HG03095 (cell line): ENCODE data around the gene RHEBL1.

Experiments
- ATAC-seq: cut with Tn5 transposase; IDR thresholded peaks from one replicate; pipeline ENCODE4 v1.9.1; 2021; ENCODE audit warnings: moderate library complexity; ENCODE audit not compliant: unreplicated experiment

The RHEBL1 gene

DNA sequence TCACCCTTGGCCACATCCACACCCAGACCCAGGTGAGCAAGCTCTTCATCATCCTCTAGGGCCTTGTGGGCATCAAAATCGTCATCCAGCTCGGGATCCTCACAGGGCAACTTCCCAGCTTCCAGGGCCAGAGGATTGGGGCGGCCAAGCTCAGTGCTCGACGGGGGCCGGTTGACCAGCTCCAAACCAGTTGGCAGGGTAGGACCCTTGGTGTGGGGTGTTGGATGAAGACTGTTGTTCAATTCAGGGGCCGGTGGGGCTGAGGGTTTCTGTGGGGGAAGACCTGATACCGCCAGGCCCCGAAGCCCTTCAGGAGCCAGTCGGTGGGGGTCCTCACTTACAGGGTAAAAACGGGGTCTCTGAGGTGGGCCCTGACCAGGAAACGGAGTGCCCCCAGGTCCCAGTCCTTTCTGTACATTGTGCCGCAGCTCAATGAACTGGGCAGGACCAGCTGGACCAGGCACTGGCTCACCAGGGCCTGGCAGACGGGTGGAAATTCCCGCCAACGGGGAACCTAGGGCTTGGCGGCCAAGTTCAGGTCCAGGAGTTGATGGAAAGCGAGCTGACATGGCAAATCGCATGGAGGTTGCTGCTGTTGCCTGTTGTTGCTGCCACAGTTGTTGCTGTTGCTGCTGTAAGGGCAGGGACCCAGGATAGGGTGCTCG lies 31.4 kb downstream of the RHEBL1 start:
- ATAC-seq: no peak

DNA sequence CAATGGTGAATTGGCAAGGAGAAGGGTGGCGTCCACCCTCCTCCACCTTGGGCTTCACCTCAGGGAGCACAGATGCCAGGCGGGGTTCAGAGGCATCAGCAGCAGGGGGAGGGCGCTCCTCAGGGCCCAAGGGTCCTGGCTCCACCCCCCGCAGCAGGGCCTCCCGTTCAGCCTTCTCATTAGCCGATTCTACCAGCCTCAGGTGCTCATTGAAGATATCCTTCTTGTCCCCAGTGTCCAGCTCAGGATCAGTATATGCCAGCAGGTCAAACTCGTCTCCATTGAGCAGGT lies 31.9 kb downstream of the RHEBL1 start:
- ATAC-seq: no peak

DNA sequence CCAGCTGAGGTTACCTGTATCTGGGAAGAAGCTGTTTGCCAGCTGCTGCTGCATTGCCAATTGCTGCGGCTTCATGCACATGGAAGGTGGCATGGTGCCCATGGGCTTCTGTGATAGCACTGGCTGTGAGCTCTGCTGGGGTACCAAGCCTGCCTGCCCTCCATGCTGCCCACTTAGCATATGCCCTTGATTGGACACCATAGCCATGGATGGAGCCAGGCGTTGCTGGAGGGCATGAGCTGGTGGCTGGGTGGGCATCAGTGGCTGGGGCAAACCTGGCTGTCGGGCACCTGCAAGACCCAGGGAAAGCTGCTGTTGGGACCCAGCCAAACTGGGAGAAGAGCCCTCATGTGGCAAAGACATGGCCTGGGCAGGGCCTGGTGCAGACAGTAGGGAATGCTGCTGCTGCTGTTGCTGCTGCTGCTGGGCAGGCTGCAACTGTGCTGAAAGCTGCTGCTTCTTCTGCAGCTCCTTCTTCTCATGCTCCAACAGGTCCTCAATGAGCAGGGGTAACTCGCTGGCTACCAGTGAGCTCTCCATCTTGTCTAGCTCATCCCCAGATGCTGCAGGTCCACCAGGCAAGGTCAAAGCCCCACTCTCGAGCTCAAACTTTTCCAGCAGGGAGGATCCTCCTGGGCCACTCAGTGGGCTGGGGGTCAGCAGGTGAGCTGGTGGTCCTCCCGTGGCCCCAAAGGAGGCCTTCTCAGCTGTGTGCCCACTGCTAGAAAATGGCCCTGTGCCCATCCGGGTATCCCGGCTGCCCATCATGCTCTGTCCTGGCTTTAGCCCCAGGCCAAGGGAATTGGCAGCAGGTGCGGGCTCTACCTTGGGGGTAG lies 32.5 kb downstream of the RHEBL1 start:
- ATAC-seq: no peak

DNA sequence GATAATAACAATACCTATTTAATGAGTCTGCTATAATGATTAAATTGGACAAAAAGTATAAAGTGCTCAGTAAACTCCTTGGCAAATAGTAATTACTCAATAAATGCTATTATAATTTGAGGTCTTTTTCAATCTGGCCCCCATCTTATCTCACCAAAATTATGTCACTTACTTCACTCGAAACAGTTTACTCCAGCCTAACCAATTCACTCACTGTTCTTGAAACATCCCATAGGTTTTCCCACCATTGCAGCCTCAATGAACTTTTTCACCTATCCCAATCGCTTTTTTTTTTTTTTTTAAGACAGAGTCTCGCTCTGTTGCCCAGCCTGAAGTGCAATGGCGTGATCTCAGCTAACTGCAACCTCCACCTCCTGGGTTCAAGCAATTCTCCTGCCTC lies 33.8 kb downstream of the RHEBL1 start:
- no peak for ATAC-seq

DNA sequence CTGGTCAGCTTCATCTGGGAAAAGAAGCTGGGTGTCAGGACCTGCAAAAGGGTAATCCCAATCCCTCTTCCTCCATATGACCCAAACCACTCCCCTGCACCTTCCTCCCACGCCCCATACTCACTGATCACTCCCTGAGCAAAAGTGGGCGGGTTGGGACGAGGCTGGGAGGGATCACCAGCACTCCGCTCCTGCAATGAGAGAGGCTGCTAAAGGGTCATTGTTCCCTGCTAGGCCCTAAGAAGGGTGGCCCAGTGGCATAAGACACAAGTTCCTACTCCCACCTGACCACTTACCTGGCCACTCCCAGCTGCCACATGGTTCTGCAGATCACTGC lies 35.5 kb downstream of the RHEBL1 start:
- no peak for ATAC-seq

DNA sequence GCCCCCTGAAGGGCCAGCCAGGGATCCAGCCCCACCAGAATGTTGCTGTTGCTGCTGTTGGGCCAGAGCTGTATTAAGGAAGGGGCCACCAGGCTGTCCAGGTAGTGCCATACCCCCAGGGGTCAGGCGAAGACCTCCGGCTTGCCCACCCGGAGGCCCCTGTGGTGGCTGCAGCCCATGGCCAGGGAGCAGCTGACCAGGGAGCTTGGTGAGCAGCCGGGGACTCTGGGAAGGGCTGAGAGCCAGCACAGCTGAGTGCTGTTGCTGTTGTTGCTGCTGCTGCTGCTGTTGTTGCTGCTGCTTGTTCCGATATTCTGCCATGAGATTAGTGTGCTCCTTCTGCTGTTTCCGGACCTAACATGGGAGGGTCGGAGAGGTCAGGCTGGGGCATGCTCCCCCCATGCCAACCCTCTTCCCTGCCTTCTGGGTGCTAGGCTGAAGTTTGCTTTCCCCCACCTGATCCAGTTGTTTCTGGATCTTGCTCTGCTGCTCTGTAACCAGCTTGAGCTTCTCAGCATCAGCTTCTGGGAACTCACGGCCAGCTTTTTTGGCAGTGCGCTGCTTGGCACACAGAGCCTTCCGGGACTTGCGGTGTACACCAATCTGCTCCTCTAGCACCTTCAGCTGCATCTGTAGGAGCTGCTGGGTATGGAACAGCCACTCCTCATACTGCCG lies 36.0 kb downstream of the RHEBL1 start:
- no peak for ATAC-seq

DNA sequence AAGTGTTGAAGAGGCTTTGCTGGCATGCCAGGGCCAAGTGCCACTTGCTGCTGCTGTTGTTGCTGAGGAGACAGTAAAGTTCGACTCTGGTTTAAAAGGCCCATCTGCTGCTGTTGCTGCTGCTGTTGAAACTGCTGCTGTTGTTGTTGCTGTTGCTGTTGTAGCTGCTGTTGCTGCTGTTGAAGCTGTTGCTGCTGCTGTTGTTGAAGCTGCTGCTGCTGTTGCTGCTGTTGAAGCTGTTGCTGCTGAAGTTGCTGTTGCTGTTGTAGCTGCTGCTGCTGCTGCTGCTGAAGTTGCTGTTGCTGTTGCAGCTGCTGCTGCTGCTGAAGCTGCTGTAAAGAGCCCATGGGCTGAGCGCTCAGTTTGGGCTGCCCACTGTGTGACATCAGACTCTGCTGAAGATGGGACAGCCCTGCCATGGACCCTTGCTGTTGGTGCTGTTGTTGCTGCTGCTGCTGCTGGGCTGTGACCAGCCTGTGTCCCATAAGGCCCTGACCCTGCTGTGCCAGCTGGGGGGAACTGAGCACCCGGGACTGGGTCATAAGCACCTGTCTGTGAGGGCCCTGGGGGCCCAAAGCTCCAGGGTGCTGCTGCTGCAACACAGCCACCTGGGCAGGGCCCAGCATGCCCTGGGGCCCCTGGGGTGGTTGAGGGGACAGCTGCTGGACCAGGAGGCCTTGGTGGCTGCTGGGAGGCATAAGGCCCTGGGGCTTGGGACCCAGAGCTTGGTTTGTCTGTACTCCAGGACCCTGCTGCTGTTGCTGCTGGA lies 36.9 kb downstream of the RHEBL1 start:
- ATAC-seq: no peak

DNA sequence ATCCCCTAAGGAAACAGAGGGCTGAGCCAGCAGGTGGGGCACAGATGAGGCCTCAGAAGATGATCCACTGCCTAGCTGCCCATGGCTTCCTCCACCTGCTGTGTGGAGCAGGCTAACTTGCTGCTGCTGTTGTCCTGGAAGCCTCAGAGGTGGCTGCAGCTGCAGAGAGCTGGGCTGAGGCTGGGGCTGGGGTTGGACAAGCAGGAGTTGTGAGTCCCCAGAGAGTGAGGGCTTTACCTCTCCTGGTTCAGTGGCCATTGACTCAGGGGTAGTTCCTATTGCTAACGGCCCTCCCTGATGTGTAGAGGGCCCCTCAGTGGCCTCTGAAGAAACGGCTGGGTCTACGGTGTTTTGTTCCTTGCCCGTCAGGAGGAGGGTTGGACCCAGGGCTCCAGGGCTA lies 37.5 kb downstream of the RHEBL1 start:
- no peak for ATAC-seq

DNA sequence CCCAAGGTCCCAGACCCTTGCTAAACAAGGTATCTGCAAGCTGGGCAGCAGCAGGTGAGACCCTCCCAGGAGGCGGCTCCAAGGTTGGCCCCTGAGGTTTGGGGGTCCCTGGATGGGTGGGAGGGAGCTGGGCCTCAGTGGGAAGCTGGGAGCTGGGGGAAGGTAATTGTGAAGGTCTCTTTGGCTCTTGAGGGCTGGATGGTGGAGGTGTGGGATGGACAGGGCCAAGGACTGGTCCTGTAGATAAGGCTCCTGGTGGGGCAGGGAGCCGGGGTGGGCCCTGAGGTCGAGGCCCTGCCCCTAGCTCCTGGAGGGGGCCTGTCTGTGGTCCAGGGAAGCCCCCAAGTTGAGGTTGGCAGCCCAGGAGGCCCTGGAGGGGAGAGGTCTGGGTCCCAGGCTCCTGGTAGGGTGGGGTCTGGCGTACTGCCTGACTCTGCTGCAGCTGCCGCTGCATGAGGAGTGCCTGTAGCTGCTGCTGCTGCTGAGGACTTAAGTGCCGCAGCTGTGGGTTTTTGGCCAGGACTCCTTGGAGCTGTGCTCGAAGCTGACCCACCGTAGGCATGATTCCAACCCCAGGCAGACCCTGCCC lies 38.1 kb downstream of the RHEBL1 start:
- no peak for ATAC-seq

DNA sequence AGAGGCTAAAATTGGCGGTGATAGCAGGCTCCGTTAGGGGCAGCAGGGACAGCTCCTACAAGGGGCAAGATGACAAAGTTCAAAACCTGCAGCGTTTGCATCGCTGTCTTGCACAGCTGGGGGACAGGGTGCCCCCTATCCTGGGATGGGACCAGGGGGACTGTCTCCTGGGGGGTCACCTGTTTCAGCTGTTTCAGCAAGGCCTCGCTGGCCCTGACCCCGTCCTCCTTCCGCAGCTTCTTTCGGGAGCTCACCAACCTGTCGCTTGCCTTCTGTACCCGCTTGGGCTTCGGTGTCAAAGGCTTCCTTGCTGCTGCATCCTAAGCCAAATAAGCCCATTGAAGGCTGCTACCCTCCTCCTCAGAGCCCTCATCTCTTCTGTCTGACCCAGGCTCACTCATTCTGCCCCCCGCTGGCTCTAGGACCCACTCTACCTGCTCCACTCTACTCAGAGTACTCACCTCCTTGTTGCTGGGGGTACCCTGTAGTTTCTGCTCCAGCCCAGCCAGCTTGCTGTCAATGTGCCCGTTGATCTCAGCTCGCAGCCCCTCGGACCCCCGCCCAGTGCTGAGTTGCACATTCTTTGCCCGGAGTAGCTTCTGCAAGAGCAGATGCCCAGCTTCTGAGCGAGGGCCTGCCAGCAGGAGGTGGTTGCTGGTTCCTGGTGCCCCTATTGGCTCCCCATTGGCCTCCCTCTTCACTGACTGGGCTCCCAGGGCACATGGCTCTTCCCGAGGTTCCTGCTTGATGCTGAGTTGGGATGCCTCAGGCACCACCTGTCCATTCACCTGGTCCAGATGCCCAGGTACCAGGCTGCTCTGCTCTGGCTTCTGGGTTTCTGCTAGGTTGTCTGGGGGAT lies 38.8 kb downstream of the RHEBL1 start:
- ATAC-seq: no peak

DNA sequence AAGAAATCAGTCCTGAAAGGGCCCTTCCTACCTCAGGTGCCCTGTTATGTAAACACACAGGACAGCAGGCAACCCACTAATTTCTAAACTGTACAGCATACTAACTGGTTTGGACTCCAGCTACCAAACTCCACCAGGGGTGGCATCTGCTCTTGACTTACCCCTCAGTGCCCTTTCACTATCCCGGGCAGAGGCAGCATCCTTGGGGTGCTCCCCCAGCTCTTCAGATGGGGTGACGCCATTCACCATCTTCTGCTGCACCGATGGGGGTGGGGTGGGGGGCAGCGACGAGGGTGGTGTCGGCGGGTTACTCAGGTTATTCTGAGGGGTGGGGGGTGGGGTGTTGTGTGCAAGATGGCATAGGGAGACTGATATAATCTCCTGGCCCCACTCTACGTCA lies 39.7 kb downstream of the RHEBL1 start:
- ATAC-seq: no peak

DNA sequence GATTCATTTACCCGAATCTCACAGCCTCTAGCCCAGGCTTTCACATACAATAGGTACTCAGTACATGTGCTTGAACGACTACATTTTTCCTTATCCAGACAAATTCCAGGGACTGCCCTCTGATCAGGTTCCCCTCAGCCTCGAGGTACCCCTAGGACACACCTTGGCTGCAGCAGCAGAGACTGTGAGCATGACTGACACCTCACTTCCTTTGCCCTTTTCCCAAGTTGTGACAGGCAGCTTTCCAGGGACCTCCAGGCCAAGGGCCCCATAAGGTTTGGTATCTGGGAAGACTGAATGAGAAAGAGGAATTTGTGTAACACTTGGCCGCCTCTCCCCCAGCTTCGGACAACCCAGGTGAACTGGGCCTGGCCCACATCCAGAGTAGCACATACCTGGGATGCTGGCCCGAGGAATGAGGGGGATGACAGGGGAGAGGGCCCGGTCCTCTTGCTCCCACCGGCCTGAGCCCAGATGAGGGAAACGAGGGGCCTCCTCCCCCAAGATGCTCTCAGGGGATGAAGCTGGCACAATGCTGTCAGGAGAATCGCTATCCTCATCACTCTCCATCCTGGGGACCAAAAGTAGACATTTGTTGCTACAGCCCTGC lies 41.0 kb downstream of the RHEBL1 start:
- no peak for ATAC-seq

DNA sequence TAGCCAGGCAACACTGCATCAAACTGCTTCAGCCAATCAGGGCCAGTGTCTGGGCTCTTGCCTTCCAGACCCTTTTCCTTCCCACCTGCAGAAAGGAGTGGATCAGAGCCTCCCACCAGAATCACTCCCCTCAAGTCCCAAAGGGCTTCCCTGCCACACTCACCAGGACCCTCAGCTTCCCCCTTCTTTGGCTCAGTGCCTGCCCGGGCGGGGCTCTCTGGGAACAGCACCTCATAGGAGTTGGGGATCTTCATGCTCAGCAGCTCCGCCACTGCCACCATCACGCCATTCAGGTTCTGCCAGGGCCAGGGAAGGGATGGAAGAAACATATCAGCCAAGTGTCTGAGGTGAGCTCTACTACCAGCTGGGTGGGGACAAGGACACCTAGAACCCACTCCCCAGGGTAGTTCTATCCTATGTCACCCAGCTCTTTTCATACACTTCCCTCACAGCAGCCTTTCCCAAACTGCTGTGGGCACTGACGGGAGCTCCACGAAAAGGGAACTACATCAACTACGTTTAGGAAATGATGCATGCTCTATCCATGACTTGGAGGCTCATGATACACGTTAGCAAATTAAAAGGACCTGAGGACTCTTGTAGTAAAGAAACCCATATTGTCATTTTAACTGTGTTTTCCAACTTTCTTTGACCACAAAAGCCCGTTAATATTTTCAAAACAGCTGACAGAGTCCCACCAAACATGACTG lies 41.8 kb downstream of the RHEBL1 start:
- ATAC-seq: no peak

DNA sequence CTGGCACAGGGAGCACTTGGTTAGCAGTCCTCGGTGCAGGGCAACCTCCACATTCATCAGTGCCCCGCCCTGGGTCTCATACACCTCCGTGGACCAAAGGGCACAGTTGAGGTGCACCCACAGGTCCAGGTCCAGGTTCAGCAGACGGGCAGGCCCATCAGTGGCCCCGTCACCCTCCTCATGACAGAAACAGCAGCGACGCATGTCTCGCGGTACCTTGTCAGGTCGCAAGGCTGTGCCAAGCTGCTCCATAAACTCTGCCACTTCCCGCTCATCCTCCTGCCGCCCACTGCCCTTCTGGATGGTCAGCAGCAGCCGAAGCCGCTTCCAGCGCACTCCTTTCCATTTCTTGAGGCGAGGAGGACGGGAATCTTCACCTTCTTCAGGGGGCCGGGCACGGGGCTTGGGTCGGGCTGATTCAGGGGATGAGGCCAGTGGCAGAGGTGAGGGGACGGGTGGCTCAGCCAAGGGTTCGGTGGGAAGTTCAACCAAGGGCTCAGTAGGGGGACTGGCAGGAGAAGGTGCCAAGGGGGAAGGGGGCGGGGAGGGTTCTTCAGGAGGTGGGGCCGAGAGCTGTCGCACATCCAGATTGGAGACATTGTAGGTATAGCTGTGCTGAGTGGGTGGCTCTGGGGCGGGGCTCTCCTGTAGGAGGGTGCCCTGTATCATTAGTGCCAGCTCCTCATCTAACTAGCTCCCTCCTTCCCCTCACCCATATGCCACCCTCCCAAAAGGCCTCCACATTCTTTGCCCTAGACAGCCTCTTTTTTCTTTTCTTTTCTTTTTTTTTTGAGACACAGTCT lies 42.9 kb downstream of the RHEBL1 start:
- ATAC-seq: no peak

DNA sequence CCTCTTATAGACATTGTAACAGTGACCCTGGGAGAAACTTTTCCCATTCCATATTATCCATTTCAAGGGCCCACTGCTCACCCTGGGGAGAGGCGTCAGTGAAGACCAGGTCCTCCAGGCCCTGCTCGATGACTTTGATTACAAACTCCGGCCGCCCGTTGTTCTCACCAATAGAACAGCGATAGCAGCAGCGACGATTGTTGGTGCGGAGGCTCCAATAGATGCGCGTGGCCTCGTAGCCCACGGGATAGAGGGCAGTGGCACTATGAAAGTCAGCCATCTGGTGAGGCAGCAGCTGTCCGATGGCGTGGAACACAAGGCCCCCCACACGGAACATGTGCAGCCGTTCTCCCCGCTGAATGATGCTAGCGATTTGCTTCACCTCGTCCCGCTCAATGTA lies 43.7 kb downstream of the RHEBL1 start:
- no peak for ATAC-seq

DNA sequence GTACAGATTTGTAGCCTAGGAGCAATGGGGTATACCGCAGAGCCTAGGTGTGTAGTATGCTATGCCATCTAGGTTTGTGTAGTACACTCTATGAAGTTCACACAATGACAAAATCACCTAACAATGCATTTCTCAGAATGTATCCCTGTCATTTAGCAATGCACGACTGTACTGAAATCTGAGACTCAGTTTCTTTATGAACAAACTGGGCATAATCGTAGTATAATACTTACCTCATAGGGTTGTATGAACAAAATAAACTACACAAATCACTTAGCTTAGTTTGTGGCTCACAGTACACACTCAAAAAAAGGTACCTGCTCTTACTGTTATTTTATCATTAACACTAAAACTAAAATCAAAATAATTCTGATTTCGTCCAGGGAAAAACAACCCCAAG lies 44.3 kb downstream of the RHEBL1 start:
- ATAC-seq: no peak

DNA sequence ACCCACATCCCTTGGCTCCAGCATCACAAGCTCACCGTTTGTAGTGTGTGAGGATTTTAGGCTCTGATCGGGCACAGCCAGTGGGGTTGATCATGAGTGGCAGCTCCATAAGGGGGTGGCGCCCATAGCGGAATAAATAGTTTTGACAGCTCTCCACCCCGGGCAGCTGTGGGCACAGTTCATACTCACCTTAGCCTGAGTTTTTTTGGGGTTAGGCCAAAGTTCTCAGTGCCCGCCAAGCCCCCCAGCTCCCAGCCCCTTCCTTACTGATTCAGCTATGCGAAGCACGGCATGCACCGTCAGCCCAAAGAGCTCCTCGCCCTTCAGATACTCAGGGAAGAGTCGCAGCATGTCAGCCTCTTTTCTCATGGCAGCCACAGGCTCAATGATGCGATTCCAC lies 45.2 kb downstream of the RHEBL1 start:
- no peak for ATAC-seq

DNA sequence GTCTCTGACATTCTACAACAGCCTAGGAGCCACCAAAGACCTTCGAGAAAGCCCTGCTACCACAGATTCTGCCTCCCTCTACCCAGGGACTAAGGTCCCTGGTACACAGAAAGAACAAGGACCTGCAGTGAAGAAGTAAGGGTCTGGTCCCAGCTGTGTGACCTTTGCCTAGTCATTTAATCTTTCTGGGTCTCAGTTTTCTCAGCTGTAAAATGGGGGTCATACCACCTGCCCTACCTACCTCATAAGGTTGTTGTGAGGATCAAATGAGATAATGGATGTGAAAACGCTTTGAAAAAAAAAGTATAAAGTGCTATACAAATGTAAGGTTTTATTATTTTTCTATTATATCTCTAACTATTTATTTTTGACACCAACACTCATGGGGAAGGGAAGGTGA lies 46.0 kb downstream of the RHEBL1 start:
- ATAC-seq: no peak
